GM19025 (cell line): ENCODE data around the gene LRRC1.
A peak's percentile ranks its signal among the peaks of the same experiment; 100 is the strongest.

Experiments used
- ATAC-seq: cut with Tn5 transposase; IDR thresholded peaks from one replicate; pipeline ENCODE4 v1.9.1; 2021; ENCODE audit warnings: mild to moderate bottlenecking, low read depth, moderate library complexity; ENCODE audit not compliant: unreplicated experiment

LRRC1 gene

DNA sequence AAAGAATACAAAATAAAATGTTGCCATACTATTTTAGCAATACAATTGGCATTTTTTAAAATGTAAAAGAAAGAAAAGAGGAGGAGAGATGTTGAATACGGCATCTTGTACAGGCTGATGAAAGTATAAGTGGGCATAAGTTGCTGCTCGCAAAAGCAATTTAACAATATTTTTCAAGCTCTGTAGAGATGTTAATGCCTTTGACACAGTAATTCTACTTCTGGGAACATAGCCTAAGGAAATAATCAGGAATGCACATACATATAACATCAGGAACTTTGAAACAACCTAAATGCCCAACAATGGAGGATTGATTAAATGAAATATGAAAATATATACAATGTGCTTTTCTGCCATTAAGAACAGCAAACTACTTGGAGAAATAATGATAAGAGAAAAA lies 80.2 kb downstream of the LRRC1 start:
- no peak for ATAC-seq

DNA sequence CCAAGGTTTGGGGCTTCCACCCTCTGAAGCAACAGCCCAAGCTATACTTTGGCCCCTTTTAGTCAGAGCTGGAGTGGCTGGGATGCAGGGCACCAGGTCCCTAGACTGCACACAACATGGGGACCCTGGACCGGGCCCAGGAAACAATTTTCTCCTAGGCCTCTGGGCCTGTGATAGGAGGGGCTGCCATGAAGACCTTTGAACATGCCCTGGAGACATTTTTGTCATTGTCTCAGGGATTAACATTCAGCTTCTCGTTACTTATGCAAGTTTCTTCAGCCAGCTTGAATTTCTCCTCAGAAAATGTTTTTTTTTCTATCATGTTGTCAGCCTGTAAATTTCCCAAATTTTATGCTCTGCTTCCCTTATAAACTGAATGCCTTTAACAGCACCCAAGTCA lies 82.3 kb downstream of the LRRC1 start:
- no peak for ATAC-seq

- ATAC-seq = no peak
Measured at GRCh38 chr6:53878808-53879207, 84.0 kb downstream of the LRRC1 start.

DNA sequence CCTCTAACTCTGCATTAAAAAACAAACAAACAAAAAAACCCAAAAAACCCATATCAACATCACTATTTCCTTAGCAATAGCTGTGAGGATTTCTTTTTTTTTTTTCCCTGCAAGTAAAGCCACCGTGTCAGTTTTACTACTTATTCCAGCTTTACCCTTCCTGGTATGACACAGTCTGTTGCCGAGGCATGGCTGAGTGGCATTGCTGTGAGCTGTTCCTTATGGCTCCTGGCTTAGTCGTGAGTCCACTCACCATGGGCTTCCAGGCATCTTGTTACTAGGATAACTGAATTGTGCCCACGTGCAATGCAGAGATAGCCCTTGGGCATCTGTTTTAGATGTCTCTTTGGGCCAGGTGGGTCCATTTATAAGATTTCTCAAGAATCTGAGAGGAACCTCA lies 84.8 kb downstream of the LRRC1 start:
- no peak for ATAC-seq

DNA sequence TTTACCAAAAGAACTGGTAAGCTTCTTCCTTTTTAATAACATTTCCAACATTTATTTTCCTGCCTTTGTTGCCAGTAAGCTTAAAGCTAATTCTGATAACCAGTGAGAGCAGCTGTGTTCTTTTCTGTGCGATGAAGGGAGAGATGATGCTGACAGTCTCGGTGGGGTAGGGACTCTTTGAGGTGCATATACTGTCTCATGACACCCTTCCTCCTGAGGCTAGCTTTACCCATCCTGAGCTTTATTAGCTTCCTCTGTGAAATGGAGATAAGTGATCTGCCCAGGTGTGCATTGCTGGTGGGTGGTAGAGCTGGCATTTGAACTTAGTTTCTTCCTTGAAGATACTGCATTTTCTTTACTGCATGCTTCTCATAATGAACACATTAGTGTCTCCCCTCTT lies 92.5 kb downstream of the LRRC1 start:
- ATAC-seq = no peak

DNA sequence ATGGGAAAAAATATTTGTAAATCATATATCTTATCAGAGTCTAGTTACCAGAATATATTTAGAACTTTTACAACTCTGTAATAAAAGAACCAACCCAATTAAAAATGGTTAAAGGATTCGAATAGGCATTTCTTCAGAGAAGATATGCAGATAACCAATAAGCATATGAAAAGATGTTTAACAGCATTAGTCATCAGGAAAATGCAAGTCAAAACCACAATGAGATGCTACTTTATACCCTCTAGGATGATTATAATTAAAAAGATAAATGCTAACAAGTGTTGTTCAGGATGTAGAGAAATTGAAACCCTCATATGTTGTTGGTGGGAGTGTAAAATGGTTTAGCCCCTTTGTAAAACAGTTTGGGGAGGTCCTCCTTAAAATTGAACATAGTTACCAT lies 94.1 kb downstream of the LRRC1 start:
- ATAC-seq = no peak

GRCh38 chr6:53889365-53889764 lies 94.6 kb downstream of the LRRC1 start:
- ATAC-seq = no peak

DNA sequence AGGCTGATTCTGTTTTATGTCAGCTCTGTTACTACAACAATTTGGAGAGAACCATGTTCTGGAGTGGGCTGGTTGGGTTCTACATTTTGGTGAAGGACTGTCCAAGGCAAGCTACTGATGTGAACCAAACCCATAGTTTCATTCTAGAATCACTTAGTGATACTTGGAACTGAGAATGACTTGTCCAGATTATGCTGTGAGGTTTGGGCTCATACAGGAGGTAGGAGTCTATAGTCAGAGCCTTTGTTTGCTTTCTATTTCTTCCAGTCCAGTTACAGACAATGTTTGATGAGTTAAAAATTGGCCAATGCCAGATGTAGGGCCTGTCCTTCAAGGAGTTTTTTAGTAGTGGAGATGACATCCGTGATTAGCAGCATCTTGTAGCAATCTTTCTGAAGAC lies 97.9 kb downstream of the LRRC1 start:
- ATAC-seq = peak; percentile 57

DNA sequence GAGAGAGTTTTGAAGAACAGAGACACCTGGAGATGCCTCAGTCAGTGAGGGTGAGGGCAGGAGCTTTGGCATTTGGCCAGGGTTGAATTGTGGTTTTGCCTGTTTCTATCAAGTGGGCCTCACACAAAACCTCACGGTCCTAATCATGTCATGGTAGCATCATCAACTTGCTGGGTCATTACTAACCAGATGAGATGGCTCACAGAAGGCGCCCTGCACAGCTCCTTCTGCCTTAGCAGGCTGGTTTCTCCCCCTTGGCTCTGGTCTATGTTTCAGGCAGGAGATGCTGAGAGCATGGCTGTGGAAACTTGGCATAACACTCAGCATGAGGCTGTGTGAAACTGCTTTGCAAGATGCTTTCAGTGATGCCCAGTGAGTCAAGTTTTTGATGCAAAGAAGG lies 99.3 kb downstream of the LRRC1 start:
- peak; percentile 69 for ATAC-seq

DNA sequence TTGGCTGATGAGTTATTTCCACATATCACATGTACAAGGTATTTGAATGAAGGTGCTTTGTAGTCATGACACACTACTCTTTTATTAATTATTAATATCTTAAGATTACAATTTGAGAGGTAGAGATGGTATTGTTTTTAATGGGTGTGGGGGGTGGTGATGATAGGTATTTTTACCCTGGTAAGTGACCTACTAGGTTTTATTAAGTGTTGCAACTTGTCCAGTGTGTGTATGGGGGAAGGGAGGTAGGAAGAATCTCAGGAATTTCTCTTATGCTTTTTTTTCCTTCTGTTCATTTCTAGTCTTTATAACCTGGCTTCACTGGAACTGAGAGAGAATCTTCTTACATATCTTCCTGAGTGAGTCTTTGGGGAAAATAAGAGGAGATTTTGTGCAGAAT lies 101.4 kb downstream of the LRRC1 start:
- ATAC-seq = no peak

DNA sequence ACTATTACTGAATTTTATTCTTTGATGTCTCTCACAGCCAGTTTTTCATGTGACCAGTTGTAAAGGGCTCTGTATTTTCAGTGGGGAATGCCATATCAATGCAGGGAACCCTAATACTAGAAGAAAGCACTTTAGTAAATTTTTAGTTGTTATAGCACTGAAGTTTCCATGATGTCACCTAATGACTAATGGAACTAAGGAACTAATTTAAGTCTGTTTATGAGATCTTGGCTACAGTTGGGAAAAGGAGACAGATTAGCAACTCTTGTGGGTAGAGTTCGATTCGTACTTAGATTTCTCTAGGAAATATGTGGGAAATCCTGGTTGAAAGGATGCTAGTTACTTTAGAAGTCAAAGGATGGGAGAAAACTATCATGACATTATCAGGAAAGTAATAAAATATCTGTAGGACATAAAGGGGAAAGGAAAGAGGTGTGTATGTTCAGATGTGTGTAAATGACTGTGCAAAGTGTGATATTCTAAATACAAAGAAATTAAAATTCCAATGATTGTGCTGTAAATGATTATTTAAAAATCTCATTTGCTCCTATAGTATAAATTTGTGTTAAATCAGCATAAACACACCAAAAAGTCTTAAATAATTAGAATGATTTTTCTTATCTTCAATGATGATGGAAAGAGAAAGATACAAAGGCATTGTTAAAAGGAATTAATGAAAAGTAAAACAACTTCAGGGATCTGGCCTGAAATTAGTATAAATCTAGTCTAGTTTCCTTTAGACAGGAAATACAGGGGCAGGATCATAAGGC lies 103.4 kb downstream of the LRRC1 start:
- no peak for ATAC-seq

DNA sequence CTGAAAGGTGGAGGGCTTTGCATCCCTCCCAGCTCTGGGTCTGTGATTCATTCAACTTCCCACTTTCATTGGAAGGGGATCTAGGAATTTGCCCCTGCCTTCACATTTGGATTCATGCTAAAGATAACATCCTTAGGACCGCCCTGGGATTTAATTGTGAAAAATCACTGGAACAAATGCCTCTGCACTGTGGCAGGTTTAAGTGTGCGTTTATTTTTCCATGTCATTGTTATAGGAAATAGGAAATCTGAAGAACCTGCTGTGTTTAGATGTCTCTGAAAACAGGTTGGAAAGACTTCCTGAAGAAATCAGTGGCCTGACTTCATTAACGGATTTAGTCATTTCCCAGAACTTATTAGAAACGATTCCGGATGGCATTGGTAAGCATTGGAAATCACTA lies 104.7 kb downstream of the LRRC1 start:
- ATAC-seq = no peak

DNA sequence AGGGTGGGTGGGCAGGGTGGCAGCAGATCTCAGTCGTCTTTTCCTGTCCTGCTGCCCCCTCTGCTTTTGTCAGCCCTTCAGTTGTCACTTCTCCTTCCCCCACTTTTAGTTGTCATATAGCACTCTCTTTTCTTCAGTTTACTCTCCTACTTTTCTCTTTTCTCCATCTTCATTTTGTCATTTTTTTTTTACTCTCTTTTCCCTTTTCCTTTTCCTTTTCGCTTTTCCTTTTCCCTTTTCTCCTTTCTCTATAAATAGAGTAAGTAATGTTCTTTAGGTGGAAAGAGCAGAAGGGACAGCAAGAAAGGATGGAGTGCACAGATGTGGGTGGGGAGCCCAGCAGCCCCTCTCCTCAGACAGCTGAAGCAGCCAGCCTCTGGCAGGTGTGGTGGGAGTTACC lies 108.6 kb downstream of the LRRC1 start:
- no peak for ATAC-seq

- no peak for ATAC-seq
Measured at GRCh38 chr6:53906103-53906502, 111.3 kb downstream of the LRRC1 start.

DNA sequence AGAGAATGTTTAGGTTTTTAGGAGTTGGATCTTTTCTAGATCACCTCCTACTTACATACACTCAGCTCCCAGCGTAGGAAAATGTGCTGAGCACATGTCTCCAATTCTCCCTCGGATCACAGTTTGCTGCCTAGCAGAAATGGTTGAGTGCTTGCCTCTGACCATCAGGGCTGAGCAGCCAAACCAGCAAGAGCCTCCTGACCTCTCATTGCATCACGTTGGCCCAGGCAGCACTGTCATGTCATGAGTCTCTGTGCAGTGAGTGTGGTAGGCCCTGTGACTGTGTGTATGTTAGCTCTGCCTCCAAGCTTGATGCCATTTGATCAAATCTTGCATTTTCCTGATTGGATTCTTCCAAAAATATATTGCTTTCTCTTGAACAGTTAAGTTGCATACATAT lies 112.0 kb downstream of the LRRC1 start:
- no peak for ATAC-seq

- ATAC-seq = no peak
Measured at GRCh38 chr6:53910834-53911233, 116.0 kb downstream of the LRRC1 start.

DNA sequence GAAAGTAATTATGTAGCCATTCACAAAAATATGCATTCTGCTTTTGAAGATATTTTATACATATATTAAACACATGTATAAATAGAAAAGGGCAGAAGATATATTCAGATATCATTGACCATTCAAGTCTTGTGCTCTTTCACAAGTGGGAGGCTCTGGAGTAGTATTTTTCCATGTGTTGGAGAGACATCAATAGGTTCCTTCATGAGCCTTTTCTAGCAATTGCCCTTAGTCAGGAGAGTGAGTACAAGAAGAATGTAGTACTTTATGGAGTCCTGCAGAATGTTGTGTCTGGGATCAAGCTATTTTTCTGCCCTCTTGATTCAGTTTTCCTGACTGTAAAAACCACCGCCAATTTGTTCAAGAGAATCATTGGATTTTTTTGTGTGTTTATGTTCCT lies 117.9 kb downstream of the LRRC1 start:
- ATAC-seq = no peak

- no peak for ATAC-seq
Measured at GRCh38 chr6:53913286-53913685, 118.5 kb downstream of the LRRC1 start.

DNA sequence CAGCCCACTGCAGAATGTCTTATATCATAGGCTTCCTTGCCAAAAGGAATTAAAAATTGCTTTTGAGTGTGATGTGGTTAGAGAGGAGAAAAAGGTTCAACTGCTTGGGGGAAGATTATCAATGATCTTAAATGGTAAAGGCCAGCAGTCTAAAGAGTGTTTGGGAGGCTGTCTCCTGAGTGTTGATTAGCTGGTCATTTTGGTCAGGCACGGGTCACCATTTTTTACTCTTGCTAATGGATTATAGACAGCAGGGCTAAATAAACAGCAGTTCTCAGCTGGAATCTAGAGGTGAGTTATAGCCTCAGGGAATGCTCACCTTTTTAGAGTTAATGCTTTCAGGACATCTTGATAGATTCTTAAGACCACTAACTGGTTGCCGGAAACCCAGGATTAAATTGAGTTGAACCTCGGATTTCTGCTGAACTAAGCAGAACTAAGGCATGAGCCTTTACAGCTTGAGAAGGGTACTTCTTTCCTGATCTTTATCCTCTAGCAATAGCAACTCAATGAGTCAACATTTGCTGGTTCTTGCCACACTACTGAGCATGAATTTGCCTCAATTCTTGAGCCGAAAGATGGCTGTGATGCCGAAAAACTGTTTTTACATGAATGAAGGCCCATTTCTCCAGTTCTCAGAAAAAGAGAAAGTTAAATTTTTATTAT lies 120.4 kb downstream of the LRRC1 start:
- ATAC-seq = no peak

DNA sequence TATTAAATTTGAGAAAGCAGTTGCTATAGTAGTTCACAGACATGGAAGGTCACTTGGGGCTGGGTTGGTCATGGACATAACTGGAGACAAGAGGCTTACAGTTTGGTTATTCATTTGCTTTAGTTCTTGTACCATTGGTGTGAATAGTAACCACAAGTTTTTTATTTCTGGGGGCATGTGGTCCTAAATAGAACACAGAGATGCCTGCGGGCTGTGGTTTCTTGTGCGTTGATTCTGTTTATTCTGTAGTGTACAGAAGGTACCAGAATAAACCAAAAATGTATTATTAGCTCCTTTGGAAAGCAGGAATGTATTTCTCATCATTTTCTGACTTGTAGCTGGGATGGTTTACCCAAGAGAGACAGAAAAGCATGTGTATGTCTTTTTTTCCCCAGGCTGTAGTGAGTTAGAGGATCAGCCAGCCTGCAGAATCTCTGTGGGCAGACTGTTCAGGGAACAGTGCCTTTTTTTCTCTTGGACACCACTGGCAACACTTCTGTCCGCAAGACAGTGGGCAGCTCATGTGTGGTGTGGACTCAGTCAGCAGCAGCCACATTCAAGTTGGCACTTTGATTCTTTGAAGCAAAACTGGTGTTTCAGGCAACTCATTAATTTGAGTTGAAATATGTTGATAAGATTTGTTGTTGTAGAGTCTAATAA lies 122.1 kb downstream of the LRRC1 start:
- peak; percentile 62 for ATAC-seq

- peak; percentile 43 for ATAC-seq
Measured at GRCh38 chr6:53917464-53917842, 122.6 kb downstream of the LRRC1 start.
